ENCODE measurements around the gene MMS19. TPM values are rescaled to one million over a fixed set of nuclear protein-coding genes. Genes with fewer than 3 reads are reported as not detected.
A peak's percentile ranks its signal among the peaks of the same experiment; 100 is the strongest.

MMS19 gene
- total RNA-seq, 4 donors from 2014 or later = 56.1 to 70.0 (median 65.0) TPM

- Histone ChIP-seq H3K4me1 (peaks cover 33 to 38% of the 10 kb centered on the region in 2 donors), H3K27ac (no peak overlapping the region), H3K27me3 (no peaks in the 10 kb centered on the region), H3K9me3 (no peaks in the 10 kb centered on the region), H3K36me3 (no peaks in the 10 kb centered on the region), H3K4me3 (no peak overlapping the region)
- in situ Hi-C loops (cut with MboI; ENCODE audit: low sequenced_read_pairs in 4 of 4) = no loop called here
- ATAC-seq (no peak), DNase-seq (no peak)
- intact Hi-C loops (cut with DNase I; ENCODE audit: low total_unique reads) = no loop called here
- no peak for TF ChIP-seq CTCF (IDR thresholded peaks at IDR 0.05 in 4 of 5, conservative IDR thresholded peaks at IDR 0.05 in 1 of 5)
Observed at GRCh38 chr10:97538839-97539238, 40.6 kb upstream of the MMS19 start.

GRCh38 chr10:97538411-97538810, 40.2 kb upstream of the MMS19 start:
- no peak for DNase-seq
- Histone ChIP-seq H3K27ac (no peak overlapping the region), H3K36me3 (no peaks in the 10 kb centered on the region), H3K4me3 (no peak overlapping the region), H3K9me3 (no peaks in the 10 kb centered on the region), H3K4me1 (peaks cover 29 to 36% of the 10 kb centered on the region in 2 donors), H3K27me3 (no peaks in the 10 kb centered on the region)
- in situ Hi-C loops (cut with MboI; ENCODE audit: low sequenced_read_pairs in 4 of 4) = no loop called here
- intact Hi-C loops (cut with DNase I; ENCODE audit: low total_unique reads) = no loop called here
- no peak for ATAC-seq
- TF ChIP-seq CTCF (IDR thresholded peaks at IDR 0.05 in 4 of 5, conservative IDR thresholded peaks at IDR 0.05 in 1 of 5) = no peak
- no peak for TF ChIP-seq POLR2A (IDR thresholded peaks at IDR 0.05)

- no peak for ATAC-seq
- TF ChIP-seq POLR2A (IDR thresholded peaks at IDR 0.05) (no peak), CTCF (IDR thresholded peaks at IDR 0.05 in 4 of 5, conservative IDR thresholded peaks at IDR 0.05 in 1 of 5) (no peak)
Observed at GRCh38 chr10:97537186-97537869, 39.1 kb upstream of the MMS19 start.

GRCh38 chr10:97534746-97535367, 36.6 kb upstream of the MMS19 start:
- peak in 1 of 2 donors; percentile 46 for DNase-seq
- intact Hi-C loops (cut with DNase I; ENCODE audit: low total_unique reads) = no loop called here

More at GRCh38 chr10:97537186-97537869, 39.1 kb upstream of the MMS19 start:
- Histone ChIP-seq H3K4me1 (peaks cover 21 to 29% of the 10 kb centered on the region in 2 donors), H3K4me3 (no peak overlapping the region), H3K27me3 (no peaks in the 10 kb centered on the region), H3K36me3 (no peaks in the 10 kb centered on the region), H3K9me3 (no peaks in the 10 kb centered on the region), H3K27ac (no peak overlapping the region)
- intact Hi-C loops (cut with DNase I; ENCODE audit: low total_unique reads) (no loop called here), in situ Hi-C loops (cut with MboI; ENCODE audit: low sequenced_read_pairs in 4 of 4) (no loop called here)
- no peak for DNase-seq

More at GRCh38 chr10:97534746-97535367, 36.6 kb upstream of the MMS19 start:
- peak; percentile 38 to 63 for ATAC-seq
- in situ Hi-C loops (cut with MboI; ENCODE audit: low sequenced_read_pairs in 4 of 4) = no loop called here
- Histone ChIP-seq H3K36me3 (no peaks in the 10 kb centered on the region), H3K4me3 (no peak overlapping the region), H3K27ac (no peak overlapping the region), H3K4me1 (peaks cover 7 to 15% of the 10 kb centered on the region in 2 donors), H3K9me3 (no peaks in the 10 kb centered on the region), H3K27me3 (no peaks in the 10 kb centered on the region)
- no peak for TF ChIP-seq POLR2A (IDR thresholded peaks at IDR 0.05)
- TF ChIP-seq CTCF (IDR thresholded peaks at IDR 0.05 in 4 of 5, conservative IDR thresholded peaks at IDR 0.05 in 1 of 5) = peak in 3 of 5 experiments; percentile 27 to 45 (median 41)
